ENCODE measurements around the gene DNAJB9. TPM values are rescaled to one million over a fixed set of nuclear protein-coding genes. Genes with fewer than 3 reads are reported as not detected.
A peak's percentile ranks its signal among the peaks of the same experiment; 100 is the strongest.

Gene DNAJB9
- total and polyA plus RNA-seq, 9 of the 15 experiments (the other 6 are each of a cell fraction or from before 2014, with no cell fraction given) = 4.3 to 34.2 (median 9.6) TPM

- peak; percentile 54 for TF ChIP-seq HMBOX1 (IDR thresholded peaks at IDR 0.05)
- no peak for TF ChIP-seq CBX2 (IDR thresholded peaks at IDR 0.05; ENCODE audit: insufficient read depth, low read length, poor library complexity, severe bottlenecking)
- TF ChIP-seq ZNF384 (IDR thresholded peaks at IDR 0.05; ENCODE audit: low read depth, low read length) = 0 out of 2 replicates have a peak, but pooled peaks have one; percentile 24
- no peak for TF ChIP-seq BHLHE40 (IDR thresholded peaks at IDR 0.05; ENCODE audit: low read length)
- TF ChIP-seq ZNF354B (CRISPR knock-in tag; IDR thresholded peaks at IDR 0.05) = no peak
- TF ChIP-seq FUS (optimal IDR thresholded peaks at IDR 0.05; ENCODE audit: low read depth, low read length) = no peak
- peak; percentile 19; the same call in 1 of the 2 replicates for TF ChIP-seq ZFX (CRISPR knock-in tag; IDR thresholded peaks at IDR 0.05)
- TF ChIP-seq KHSRP (IDR thresholded peaks at IDR 0.05) = no peak
- TF ChIP-seq, protein P1, sequence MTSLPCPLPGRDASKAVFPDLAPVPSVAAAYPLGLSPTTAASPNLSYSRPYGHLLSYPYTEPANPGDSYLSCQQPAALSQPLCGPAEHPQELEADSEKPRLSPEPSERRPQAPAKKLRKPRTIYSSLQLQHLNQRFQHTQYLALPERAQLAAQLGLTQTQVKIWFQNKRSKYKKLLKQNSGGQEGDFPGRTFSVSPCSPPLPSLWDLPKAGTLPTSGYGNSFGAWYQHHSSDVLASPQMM (CRISPR knock-in tag; IDR thresholded peaks at IDR 0.05) = no peak
- peak; percentile 69; the same call in 1 of the 2 replicates for TF ChIP-seq SPI1 (IDR thresholded peaks at IDR 0.05; ENCODE audit: borderline replicate concordance, low read depth, low read length)
- no peak for TF ChIP-seq MEIS2 (IDR thresholded peaks at IDR 0.05; ENCODE audit: partially characterized antibody)
- TF ChIP-seq, protein P2, sequence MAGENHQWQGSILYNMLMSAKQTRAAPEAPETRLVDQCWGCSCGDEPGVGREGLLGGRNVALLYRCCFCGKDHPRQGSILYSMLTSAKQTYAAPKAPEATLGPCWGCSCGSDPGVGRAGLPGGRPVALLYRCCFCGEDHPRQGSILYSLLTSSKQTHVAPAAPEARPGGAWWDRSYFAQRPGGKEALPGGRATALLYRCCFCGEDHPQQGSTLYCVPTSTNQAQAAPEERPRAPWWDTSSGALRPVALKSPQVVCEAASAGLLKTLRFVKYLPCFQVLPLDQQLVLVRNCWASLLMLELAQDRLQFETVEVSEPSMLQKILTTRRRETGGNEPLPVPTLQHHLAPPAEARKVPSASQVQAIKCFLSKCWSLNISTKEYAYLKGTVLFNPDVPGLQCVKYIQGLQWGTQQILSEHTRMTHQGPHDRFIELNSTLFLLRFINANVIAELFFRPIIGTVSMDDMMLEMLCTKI (IDR thresholded peaks at IDR 0.05; ENCODE audit: partially characterized antibody) = no peak
- TF ChIP-seq, protein P3, sequence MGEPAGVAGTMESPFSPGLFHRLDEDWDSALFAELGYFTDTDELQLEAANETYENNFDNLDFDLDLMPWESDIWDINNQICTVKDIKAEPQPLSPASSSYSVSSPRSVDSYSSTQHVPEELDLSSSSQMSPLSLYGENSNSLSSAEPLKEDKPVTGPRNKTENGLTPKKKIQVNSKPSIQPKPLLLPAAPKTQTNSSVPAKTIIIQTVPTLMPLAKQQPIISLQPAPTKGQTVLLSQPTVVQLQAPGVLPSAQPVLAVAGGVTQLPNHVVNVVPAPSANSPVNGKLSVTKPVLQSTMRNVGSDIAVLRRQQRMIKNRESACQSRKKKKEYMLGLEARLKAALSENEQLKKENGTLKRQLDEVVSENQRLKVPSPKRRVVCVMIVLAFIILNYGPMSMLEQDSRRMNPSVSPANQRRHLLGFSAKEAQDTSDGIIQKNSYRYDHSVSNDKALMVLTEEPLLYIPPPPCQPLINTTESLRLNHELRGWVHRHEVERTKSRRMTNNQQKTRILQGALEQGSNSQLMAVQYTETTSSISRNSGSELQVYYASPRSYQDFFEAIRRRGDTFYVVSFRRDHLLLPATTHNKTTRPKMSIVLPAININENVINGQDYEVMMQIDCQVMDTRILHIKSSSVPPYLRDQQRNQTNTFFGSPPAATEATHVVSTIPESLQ (CRISPR knock-in tag; IDR thresholded peaks at IDR 0.05) = peak; percentile 68
- peak in 1 of 2 experiments; percentile 56; a peak in 2 of 4 replicates for TF ChIP-seq HDAC1 (IDR thresholded peaks at IDR 0.05)
- no peak for TF ChIP-seq ZNF274 (IDR thresholded peaks at IDR 0.05; ENCODE audit: borderline replicate concordance, low read depth, low read length)
- no peak for TF ChIP-seq ZNF134 (CRISPR knock-in tag; conservative IDR thresholded peaks at IDR 0.05)
- no peak for TF ChIP-seq CC2D1A (IDR thresholded peaks at IDR 0.05)
- no peak for TF ChIP-seq CCAR2 (IDR thresholded peaks at IDR 0.05; ENCODE audit: low read depth, low read length)
- TF ChIP-seq GABPB1 (CRISPR knock-in tag; IDR thresholded peaks at IDR 0.05) = no peak
- no peak for TF ChIP-seq TAF15 (IDR thresholded peaks at IDR 0.05; ENCODE audit: low read depth, low read length)
- TF ChIP-seq, protein P4, sequence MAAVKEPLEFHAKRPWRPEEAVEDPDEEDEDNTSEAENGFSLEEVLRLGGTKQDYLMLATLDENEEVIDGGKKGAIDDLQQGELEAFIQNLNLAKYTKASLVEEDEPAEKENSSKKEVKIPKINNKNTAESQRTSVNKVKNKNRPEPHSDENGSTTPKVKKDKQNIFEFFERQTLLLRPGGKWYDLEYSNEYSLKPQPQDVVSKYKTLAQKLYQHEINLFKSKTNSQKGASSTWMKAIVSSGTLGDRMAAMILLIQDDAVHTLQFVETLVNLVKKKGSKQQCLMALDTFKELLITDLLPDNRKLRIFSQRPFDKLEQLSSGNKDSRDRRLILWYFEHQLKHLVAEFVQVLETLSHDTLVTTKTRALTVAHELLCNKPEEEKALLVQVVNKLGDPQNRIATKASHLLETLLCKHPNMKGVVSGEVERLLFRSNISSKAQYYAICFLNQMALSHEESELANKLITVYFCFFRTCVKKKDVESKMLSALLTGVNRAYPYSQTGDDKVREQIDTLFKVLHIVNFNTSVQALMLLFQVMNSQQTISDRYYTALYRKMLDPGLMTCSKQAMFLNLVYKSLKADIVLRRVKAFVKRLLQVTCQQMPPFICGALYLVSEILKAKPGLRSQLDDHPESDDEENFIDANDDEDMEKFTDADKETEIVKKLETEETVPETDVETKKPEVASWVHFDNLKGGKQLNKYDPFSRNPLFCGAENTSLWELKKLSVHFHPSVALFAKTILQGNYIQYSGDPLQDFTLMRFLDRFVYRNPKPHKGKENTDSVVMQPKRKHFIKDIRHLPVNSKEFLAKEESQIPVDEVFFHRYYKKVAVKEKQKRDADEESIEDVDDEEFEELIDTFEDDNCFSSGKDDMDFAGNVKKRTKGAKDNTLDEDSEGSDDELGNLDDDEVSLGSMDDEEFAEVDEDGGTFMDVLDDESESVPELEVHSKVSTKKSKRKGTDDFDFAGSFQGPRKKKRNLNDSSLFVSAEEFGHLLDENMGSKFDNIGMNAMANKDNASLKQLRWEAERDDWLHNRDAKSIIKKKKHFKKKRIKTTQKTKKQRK (IDR thresholded peaks at IDR 0.05; ENCODE audit: borderline replicate concordance, low read depth, low read length) = no peak
These were observed 577 bp downstream of the DNAJB9 start (continued) for GRCh38 chr7:108570146-108570755.

Data from K562 (cell line).